Neural crest cell (in vitro differentiated cells): ENCODE data around the gene NUP62. TPM values are rescaled to one million over a fixed set of nuclear protein-coding genes. Genes with fewer than 3 reads are reported as not detected.
A peak's percentile ranks its signal among the peaks of the same experiment; 100 is the strongest.

Experiments
- DNase-seq: peaks from one replicate; pipeline ENCODE4 v3.0.0; 2021; ENCODE audit warnings: low read depth, mixed read lengths, low spot score
- H3K27ac Mint-ChIP-seq: one replicate; pipeline ENCODE4 v1.8.0; 2021; ENCODE audit warnings: mild to moderate bottlenecking, mixed read lengths; ENCODE audit not compliant: unreplicated experiment
- H3K27me3 Mint-ChIP-seq: 2 replicates; pipeline ENCODE4 v1.8.0; 2021; ENCODE audit warnings: low read depth, mild to moderate bottlenecking, mixed read lengths
- H3K36me3 Mint-ChIP-seq: 2 replicates; pipeline ENCODE4 v1.8.0; 2021; ENCODE audit warnings: low read depth, mild to moderate bottlenecking, mixed read lengths
- H3K4me1 Mint-ChIP-seq: 2 replicates; pipeline ENCODE4 v1.8.0; 2021; ENCODE audit warnings: mixed read lengths
- H3K4me3 Mint-ChIP-seq: one replicate; pipeline ENCODE4 v1.8.0; 2021; ENCODE audit warnings: mild to moderate bottlenecking, mixed read lengths
- H3K9me3 Mint-ChIP-seq: 2 replicates; pipeline ENCODE4 v1.8.0; 2021; ENCODE audit warnings: mixed read lengths
- total RNA-seq: library from RNA; stranded (reverse); gene quantifications from 2 replicates; pipeline ENCODE4 v1.2.1, GENCODE V29; 2021
- TF ChIP-seq, protein P1 (sequence below): fragments of 200-600 bp; sonication (generic); conservative IDR thresholded peaks from 2 replicates; pipeline ENCODE4 v1.5.0; 2021; ENCODE audit warnings: antibody characterized with exemption, mild to moderate bottlenecking

NUP62 gene
- total RNA-seq, 1 donor from 2014 or later = 127 TPM

DNA sequence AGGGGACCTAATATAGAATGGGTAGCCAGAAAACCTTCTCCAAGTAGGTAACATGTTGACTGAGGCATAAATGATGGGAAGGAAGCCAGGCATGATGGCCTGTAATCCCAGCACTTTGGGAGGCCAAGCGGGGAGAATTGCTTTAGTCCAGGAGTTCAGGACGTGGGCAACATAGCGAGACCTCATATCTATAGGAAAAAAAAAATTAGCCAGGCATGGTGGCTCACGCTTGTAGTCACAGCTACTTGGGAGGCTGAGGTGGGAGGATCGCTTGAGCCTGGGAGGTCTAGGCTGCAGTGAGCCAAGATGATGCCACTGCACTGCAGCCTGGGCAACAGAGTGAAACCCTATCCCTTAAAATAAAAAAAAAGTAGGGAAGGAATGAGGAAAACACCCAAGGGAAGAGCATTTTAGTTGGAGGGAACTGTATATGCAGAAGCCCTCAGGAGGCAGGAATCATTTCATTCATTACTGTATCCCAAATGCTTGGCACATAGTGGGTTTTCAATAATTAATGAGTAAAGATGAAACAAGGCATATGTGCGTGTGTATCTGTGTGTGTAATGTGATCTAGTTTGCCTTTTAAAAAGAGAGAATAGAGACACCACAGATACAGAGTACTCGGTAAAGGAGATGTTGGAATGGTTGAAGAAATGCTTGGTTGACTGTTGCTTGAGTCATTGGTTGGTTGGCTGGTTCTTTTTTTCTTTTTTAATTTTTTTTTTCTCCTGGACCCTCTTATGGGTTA, 2.2 kb upstream of the NUP62 start:
- H3K4me1 Mint-ChIP-seq = peaks cover 31% of the 10 kb centered on the region
- no peak overlapping the region for H3K27ac Mint-ChIP-seq
- peaks cover 5% of the 10 kb centered on the region for H3K9me3 Mint-ChIP-seq
- TF ChIP-seq, protein P1, sequence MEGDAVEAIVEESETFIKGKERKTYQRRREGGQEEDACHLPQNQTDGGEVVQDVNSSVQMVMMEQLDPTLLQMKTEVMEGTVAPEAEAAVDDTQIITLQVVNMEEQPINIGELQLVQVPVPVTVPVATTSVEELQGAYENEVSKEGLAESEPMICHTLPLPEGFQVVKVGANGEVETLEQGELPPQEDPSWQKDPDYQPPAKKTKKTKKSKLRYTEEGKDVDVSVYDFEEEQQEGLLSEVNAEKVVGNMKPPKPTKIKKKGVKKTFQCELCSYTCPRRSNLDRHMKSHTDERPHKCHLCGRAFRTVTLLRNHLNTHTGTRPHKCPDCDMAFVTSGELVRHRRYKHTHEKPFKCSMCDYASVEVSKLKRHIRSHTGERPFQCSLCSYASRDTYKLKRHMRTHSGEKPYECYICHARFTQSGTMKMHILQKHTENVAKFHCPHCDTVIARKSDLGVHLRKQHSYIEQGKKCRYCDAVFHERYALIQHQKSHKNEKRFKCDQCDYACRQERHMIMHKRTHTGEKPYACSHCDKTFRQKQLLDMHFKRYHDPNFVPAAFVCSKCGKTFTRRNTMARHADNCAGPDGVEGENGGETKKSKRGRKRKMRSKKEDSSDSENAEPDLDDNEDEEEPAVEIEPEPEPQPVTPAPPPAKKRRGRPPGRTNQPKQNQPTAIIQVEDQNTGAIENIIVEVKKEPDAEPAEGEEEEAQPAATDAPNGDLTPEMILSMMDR = no peak
- peak overlapping the region; percentile 31 for H3K4me3 Mint-ChIP-seq
- H3K27me3 Mint-ChIP-seq = peaks cover 19% of the 10 kb centered on the region
- H3K36me3 Mint-ChIP-seq = peaks cover 26% of the 10 kb centered on the region
- no peak for DNase-seq

DNA sequence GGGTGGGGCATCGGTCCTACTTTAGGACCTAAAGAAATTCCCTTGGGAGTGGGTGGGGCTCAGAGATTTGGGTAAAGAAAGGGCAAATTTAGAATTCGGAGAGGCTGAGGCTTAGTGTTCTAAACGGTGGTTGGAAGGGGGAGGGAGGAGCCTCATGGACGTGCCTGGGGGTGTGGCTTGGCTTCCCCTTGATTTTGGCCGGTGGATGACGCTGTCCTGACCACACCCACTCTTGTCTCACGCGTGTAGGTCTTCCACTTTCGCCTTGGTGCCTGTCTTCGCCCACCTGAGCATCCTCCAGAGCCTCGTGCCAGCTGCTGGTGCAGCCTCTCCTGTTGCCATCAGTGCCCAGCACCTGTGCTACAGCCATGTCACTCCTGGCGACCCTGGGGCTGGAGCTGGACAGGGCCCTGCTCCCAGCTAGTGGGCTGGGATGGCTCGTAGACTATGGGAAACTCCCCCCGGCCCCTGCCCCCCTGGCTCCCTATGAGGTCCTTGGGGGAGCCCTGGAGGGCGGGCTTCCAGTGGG, 1.2 kb upstream of the NUP62 start:
- H3K36me3 Mint-ChIP-seq = peaks cover 29% of the 10 kb centered on the region
- peaks cover 5% of the 10 kb centered on the region for H3K9me3 Mint-ChIP-seq
- H3K4me1 Mint-ChIP-seq = peaks cover 34% of the 10 kb centered on the region
- no peak for DNase-seq
- TF ChIP-seq, protein P1 = no peak
- peak overlapping the region; percentile 96 for H3K4me3 Mint-ChIP-seq
- no peak overlapping the region for H3K27ac Mint-ChIP-seq
- H3K27me3 Mint-ChIP-seq = peaks cover 16% of the 10 kb centered on the region

DNA sequence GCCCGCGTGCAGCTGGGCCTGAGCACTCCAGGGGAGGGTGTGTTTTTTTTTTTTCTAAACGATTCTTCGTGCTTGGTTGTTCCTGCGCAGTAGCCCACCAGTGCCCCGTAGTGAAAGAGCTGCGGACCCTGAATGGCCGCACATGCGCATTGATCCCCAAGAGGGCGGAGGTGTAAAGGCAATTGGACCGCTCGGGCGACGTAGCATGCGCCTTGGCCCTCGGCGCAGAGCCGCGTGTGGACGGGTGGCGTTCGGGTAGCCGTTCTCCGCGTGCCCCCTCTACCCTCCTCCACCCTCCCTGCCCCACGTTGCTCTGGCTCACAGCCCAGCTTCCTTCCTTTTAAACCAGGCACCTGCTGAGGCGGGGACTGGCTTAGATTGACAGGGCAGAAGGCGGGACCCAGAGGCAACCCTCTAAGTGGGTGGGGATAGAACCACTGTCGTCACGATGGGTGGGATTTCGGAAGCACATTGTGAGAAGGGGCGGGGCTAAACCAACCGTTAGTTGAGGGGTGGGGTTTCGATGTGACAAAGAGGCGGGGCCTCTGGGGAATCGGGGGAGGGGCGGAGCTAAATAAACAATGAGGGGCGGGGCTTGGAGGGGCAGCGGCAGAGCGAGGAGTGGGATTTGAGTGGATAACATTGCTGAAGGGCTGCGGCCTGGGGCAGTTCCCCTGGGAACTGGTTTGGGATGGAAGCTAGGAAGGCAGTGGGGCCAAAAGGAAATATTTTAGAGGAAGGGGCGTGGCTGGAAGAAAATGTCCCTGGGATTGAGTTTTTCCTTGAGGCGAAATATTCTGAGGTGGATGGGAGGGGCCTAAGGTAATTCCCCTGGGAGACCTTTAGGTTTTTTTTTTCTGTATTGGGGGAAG, 543 bp upstream of the NUP62 start:
- Mint-ChIP-seq H3K36me3 (peaks cover 31% of the 10 kb centered on the region), H3K9me3 (peaks cover 5% of the 10 kb centered on the region), H3K27me3 (peaks cover 16% of the 10 kb centered on the region), H3K27ac (peak overlapping the region; percentile 100), H3K4me1 (peaks cover 39% of the 10 kb centered on the region), H3K4me3 (peak overlapping the region; percentile 96)
- DNase-seq = peak; percentile 94
- TF ChIP-seq, protein P1 = peak; percentile 21

DNA sequence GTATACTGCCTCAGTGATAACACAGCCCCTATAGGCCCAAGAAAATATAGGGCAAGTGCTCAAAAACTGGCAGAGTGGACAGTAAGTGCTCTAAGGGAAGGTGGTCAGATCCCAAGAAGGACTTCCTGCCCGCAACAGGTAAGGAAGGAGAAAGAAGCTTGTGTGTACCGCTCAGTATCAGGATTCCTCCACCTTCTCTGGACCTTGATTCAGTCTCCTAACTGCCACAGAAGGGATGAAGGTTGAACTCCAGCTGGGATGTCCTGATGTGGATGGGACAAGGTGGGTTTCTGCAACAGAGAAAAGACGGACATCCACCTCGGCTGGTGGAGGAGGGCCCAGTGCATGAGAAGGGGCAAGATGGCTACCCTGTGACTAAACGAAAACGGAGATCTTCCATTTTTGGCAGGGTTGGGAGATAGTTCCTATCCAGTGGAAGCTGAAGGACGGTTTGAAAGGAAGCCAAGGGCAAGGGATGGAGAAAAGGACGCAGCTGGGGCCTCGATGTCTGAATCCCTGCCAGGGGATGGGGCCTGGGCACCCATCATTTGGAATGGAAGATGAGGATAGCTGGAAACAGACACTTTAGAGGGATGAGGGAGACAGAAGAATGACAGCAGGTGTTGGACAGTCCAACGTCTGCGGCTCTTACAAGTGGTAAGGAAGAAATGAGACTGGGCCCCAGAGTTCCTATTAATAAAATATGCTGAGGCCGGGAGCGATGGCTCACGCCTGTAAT, 1.6 kb downstream of the NUP62 start:
- H3K4me1 Mint-ChIP-seq = peaks cover 39% of the 10 kb centered on the region
- peaks cover 16% of the 10 kb centered on the region for H3K27me3 Mint-ChIP-seq
- peak overlapping the region; percentile 96 for H3K4me3 Mint-ChIP-seq
- H3K36me3 Mint-ChIP-seq = peaks cover 31% of the 10 kb centered on the region
- peaks cover 5% of the 10 kb centered on the region for H3K9me3 Mint-ChIP-seq
- no peak for DNase-seq
- peak overlapping the region; percentile 94 for H3K27ac Mint-ChIP-seq
- TF ChIP-seq, protein P1 = no peak

DNA sequence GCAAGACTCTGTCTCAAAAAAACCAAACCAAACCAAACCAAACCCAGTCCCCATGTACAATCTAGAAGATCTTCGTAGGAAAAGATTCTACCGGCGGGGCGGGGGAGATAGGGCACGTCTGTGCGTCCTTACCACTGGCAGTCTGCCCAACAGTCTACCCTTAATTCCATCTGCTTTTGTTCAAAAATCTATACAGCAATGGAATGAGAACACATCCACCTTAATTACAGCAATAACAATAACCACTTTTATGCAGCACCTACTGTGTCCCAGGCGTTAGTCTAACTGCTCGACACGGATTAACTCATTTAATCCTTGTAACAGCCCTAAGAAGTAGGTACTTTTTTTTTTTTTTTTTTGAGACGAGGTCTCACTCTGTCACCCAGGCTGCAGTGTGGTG, 2.8 kb downstream of the NUP62 start:
- H3K27me3 Mint-ChIP-seq = peaks cover 16% of the 10 kb centered on the region
- DNase-seq = no peak
- peaks cover 5% of the 10 kb centered on the region for H3K9me3 Mint-ChIP-seq
- peaks cover 27% of the 10 kb centered on the region for H3K36me3 Mint-ChIP-seq
- peaks cover 46% of the 10 kb centered on the region for H3K4me1 Mint-ChIP-seq
- no peak overlapping the region for H3K27ac Mint-ChIP-seq
- TF ChIP-seq, protein P1 = no peak
- peak overlapping the region; percentile 81 for H3K4me3 Mint-ChIP-seq
